Activated CD8-positive, alpha-beta T cell treated with anti-CD3 and anti-CD28 coated beads for 36 hours (primary cell): ENCODE measurements around the gene TUT1. TPM values are rescaled to one million over a fixed set of nuclear protein-coding genes. Genes with fewer than 3 reads are reported as not detected.
"Not testable (repeated sequence)": the region's sequence is repeated elsewhere in the genome, so short reads cannot be mapped to it uniquely, and the experiment has no call there.

ENCODE experiments used
- ATAC-seq: fragments of 200-7000 bp; cut with Tn5 transposase; one replicate; pipeline ENCODE4 v1.10.0; 2021; ENCODE audit warnings: mild to moderate bottlenecking, moderate library complexity
- CTCF ChIA-PET: fragments of 350-600 bp; sonication (Branson Sonifier 250); formaldehyde crosslinking; loops from one replicate; lab custom pipeline; 2021; ENCODE audit warnings: antibody characterized with exemption; lab: Charles Lee
- POLR2A ChIA-PET: fragments of 350-600 bp; sonication (Branson Sonifier 250); formaldehyde crosslinking; loops from one replicate; lab custom pipeline; 2021; ENCODE audit warnings: antibody characterized with exemption; lab: Charles Lee
- DNase-seq: peaks from one replicate; pipeline ENCODE4 v3.0.0-alpha.2; 2020
- H3K27ac Mint-ChIP-seq: one replicate; pipeline ENCODE4 v1.8.0; 2021; ENCODE audit warnings: mild to moderate bottlenecking, mixed read lengths
- H3K27me3 Mint-ChIP-seq: one replicate; pipeline ENCODE4 v1.8.0; 2021; ENCODE audit warnings: mixed read lengths
- H3K36me3 Mint-ChIP-seq: one replicate; pipeline ENCODE4 v1.8.0; 2021; ENCODE audit warnings: low read depth, mixed read lengths
- H3K4me1 Mint-ChIP-seq: one replicate; pipeline ENCODE4 v1.8.0; 2021; ENCODE audit warnings: low read depth, mixed read lengths
- H3K4me3 Mint-ChIP-seq: one replicate; pipeline ENCODE4 v1.8.0; 2021; ENCODE audit warnings: mild to moderate bottlenecking, moderate library complexity, mixed read lengths
- H3K9me3 Mint-ChIP-seq: one replicate; pipeline ENCODE4 v1.8.0; 2021; ENCODE audit warnings: mixed read lengths
- CTCF ChIP-seq: fragments of 200-600 bp; IDR thresholded peaks from one replicate; pipeline ENCODE4 v1.8.0; 2022; ENCODE audit warnings: antibody characterized with exemption, mild to moderate bottlenecking
- intact Hi-C: fragments of 100-400 bp; cut with micrococcal nuclease; formaldehyde crosslinking; loops from one replicate; pipeline ENCODE4 v1.10.0; 2022
- total RNA-seq, 2 experiments: library from RNA; stranded (reverse); gene quantifications; one replicate each; pipeline ENCODE4 v1.2.3, GENCODE V29; 2021

The TUT1 gene
- total RNA-seq, 2 experiments from 2014 or later, result 34.4 to 38.0 TPM

DNA sequence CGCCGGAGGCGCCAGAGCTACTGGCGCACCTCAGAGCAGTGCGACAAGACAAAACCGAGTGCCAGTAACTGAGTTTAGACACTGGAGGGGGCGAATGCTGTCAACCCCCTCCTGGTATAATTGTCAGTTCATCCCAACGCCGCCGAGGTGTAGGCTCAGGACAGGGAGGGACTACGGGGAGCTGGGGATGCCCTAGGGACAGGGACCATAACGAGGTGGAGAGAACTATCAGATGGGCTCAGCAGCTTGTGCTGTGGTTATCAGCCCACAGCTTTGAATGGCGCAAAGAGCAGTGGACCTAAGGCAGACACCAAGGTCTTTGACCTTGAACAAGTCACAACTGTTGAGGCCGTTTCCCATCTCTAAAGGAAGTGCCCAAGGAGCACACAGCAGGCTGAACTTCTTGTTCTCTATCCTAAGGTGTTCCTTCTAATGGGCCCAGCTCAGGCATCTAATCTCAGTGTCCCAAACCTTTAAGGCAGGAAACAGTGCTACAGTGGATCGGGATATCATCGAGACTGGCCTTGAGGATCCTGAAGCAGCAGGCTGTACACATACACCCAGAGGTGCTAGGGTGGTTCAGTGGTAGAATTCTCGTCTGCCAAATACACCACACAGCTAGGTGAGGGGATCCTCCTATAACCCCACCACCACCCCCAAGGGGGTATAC, 958 bp upstream of the TUT1 start:
- H3K4me3 Mint-ChIP-seq, result peak overlapping the region; percentile 100
- peaks cover 52% of the 10 kb centered on the region for H3K4me1 Mint-ChIP-seq
- no peak for DNase-seq
- peak overlapping the region; percentile 98 for H3K27ac Mint-ChIP-seq
- H3K36me3 Mint-ChIP-seq, result peaks cover 53% of the 10 kb centered on the region
- H3K27me3 Mint-ChIP-seq, result no peaks in the 10 kb centered on the region
- CTCF ChIA-PET, result interaction anchor here (0.7 to 3.8 kb wide), 30 partner anchors 9 to 273 kb away, joined by 3 to 24 read pairs (median 6); partner anchors contain the start of genes B3GAT3, C11orf98, CSKMT and EEF1G
- intact Hi-C loops, result loop anchor here (5.0 to 10.0 kb wide), 2 partner anchors 75 to 253 kb away; partner anchors contain the start of genes C11orf98 and CSKMT
- no peaks in the 10 kb centered on the region for H3K9me3 Mint-ChIP-seq
- POLR2A ChIA-PET, result interaction anchor here (0.7 to 7.9 kb wide), 45 partner anchors 8 to 289 kb away, joined by 3 to 87 read pairs (median 8); partner anchors contain the start of genes B3GAT3, BSCL2, C11orf98 and CSKMT
- ATAC-seq, result no peak
- no peak for TF ChIP-seq CTCF

DNA sequence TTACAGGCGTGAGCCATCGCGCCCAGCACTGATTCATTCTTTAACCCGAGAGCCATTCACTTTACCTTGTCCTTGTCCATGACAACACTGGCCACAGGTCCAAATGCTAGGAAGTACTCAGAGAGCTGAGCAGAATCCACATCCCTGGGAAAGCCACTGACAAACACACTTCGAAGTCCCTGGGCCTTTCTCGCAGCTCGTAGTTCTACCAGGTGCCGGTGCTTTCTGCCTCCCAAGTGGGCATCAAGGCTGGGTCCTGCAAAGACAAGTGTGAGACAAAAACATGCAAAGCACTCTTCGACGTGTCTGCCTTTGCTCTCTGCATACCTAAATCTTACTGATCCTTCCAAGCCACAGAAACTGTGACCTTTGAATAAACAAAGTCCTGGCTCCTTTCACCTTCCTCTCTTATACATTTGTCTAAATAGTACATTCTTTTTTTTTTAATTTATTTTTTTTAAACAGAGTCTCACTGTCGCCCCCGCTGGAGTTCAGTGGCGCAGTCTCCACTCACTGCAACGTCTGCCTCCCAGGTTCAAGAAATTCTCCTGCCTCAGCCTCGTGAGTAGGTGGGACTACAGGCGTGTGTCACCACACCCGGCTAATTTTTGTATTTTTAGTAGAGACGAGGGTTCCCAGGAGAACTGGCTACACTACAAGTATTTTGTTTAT, 2.2 kb downstream of the TUT1 start:
- ChIA-PET POLR2A (interaction anchor here (0.8 to 7.9 kb wide), 8 partner anchors 9 to 266 kb away, joined by 3 to 55 read pairs (median 3); partner anchors contain the start of genes B3GAT3 and EEF1G), CTCF (interaction anchor here (0.8 to 1.8 kb wide), 4 partner anchors 9 to 164 kb away, joined by 3 to 7 read pairs (median 4); no protein-coding TSS in a partner anchor)
- Mint-ChIP-seq H3K27ac (no peak overlapping the region), H3K9me3 (no peaks in the 10 kb centered on the region), H3K4me1 (peaks cover 40% of the 10 kb centered on the region), H3K27me3 (no peaks in the 10 kb centered on the region), H3K36me3 (peaks cover 36% of the 10 kb centered on the region), H3K4me3 (peak overlapping the region; percentile 100)
- TF ChIP-seq CTCF, result peak; percentile 40
- DNase-seq, result peak; percentile 51
- ATAC-seq, result no peak
- intact Hi-C loops, result no loop called here

- intact Hi-C loops, H3K9me3 Mint-ChIP-seq, H3K27ac Mint-ChIP-seq, H3K4me3 Mint-ChIP-seq, DNase-seq, ATAC-seq, H3K27me3 Mint-ChIP-seq: not testable (repeated sequence)
- CTCF ChIA-PET, result interaction anchor here (0.9 to 1.5 kb wide), 4 partner anchors 11 to 43 kb away, joined by 3 to 6 read pairs (median 3); partner anchors contain the start of gene EEF1G
- Mint-ChIP-seq H3K4me1 (peaks cover 21% of the 10 kb centered on the region), H3K36me3 (peaks cover 34% of the 10 kb centered on the region)
- POLR2A ChIA-PET, result interaction anchor here (4.5 kb wide), 1 partner anchor 11 kb away, joined by 21 read pairs; the partner anchor contains the start of gene EEF1G
These were observed 6.0 kb downstream of the TUT1 start for GRCh38 chr11:62585356-62585755.

GRCh38 chr11:62581735-62582134, 9.6 kb downstream of the TUT1 start:
- ATAC-seq, H3K4me1 Mint-ChIP-seq, CTCF ChIA-PET, H3K27me3 Mint-ChIP-seq, H3K9me3 Mint-ChIP-seq, DNase-seq, intact Hi-C loops, H3K27ac Mint-ChIP-seq, H3K4me3 Mint-ChIP-seq: not testable (repeated sequence)
- POLR2A ChIA-PET, result interaction anchor here (7.7 kb wide), 1 partner anchor 9 kb away, joined by 55 read pairs; the partner anchor contains the start of gene TUT1
- peaks cover 32% of the 10 kb centered on the region for H3K36me3 Mint-ChIP-seq

DNA sequence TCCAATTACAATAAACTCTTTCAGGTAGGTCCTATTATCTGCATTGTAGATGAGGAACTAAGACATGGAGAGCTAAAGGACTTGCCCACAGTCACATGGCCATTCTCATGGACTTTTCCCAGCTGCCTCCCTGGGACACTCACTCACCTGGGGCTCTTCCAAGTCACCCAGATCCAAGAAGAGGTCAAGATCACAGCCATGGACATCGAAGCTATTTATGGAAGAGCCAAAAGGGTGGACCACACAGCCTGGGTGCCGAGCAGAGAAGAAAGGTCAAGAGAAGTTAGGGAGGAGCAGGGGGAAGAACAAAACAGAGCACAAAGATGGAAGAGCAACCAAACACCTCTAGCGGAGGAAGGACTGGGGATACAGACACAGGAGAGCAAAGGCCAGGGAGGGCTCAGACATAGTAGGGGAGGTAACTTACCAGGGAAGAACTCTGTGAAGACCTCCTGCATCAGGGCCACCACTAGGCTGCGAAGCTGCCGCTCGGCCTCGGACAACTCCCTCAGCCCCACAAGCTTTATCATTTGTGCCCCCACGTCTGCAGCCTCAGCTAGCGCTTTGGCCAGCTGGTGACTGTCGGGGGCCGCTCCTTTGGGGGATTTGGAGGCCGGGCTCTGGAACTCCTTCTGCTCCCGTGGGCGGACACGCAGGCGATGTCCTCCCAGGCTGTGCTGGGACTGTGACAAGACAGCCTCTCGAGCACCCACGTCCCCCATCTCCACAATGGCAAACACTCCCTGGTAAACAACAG, 10.2 kb downstream of the TUT1 start:
- ATAC-seq (no peak), DNase-seq (no peak)
- H3K27me3 Mint-ChIP-seq, result no peaks in the 10 kb centered on the region
- no peak overlapping the region for H3K4me3 Mint-ChIP-seq
- intact Hi-C loops, result no loop called here
- CTCF ChIA-PET, result interaction anchor here (0.9 kb wide), 1 partner anchor 156 kb away, joined by 3 read pairs; no protein-coding TSS in a partner anchor
- no peaks in the 10 kb centered on the region for H3K9me3 Mint-ChIP-seq
- no peak overlapping the region for H3K27ac Mint-ChIP-seq
- POLR2A ChIA-PET, result interaction anchor here (0.7 to 7.7 kb wide), 2 partner anchors 10 to 84 kb away, joined by 3 to 55 read pairs; partner anchors contain the start of genes C11orf98, CSKMT and TUT1
- H3K4me1 Mint-ChIP-seq, result peaks cover 4% of the 10 kb centered on the region
- peaks cover 30% of the 10 kb centered on the region for H3K36me3 Mint-ChIP-seq
- TF ChIP-seq CTCF, result no peak
